HG03139 (cell line): ENCODE results near the gene LRRC15.

ENCODE experiments used
- ATAC-seq: cut with Tn5 transposase; IDR thresholded peaks from one replicate; pipeline ENCODE4 v1.9.1; 2021; ENCODE audit not compliant: unreplicated experiment

LRRC15 gene

GRCh38 chr3:194364652-194365434, 4.7 kb downstream of the LRRC15 start:
- ATAC-seq = no peak

GRCh38 chr3:194364314-194364651, 5.3 kb downstream of the LRRC15 start:
- ATAC-seq = no peak

GRCh38 chr3:194360568-194360967, 9.0 kb downstream of the LRRC15 start:
- no peak for ATAC-seq

GRCh38 chr3:194357681-194358080, 11.9 kb downstream of the LRRC15 start:
- no peak for ATAC-seq

GRCh38 chr3:194355379-194355778, 14.2 kb downstream of the LRRC15 start:
- no peak for ATAC-seq

GRCh38 chr3:194354315-194354714, 15.2 kb downstream of the LRRC15 start:
- ATAC-seq = no peak

- ATAC-seq = no peak
These were observed 16.8 kb downstream of the LRRC15 start for GRCh38 chr3:194352667-194353246.

GRCh38 chr3:194351952-194352536, 17.5 kb downstream of the LRRC15 start:
- ATAC-seq = no peak

- no peak for ATAC-seq
These were observed 18.4 kb downstream of the LRRC15 start, which contains the start of gene CPN2 for GRCh38 chr3:194351080-194351672. CPN2 (minus strand) TSS chr3:194351328; CDS start chr3:194342702, 8,626 bp downstream.

GRCh38 chr3:194350726-194351071, 18.8 kb downstream of the LRRC15 start:
- ATAC-seq = no peak

GRCh38 chr3:194348354-194348753, 21.2 kb downstream of the LRRC15 start:
- no peak for ATAC-seq

GRCh38 chr3:194346621-194347020, 22.9 kb downstream of the LRRC15 start:
- ATAC-seq = no peak

GRCh38 chr3:194346035-194346434, 23.5 kb downstream of the LRRC15 start:
- ATAC-seq = no peak

GRCh38 chr3:194344012-194344411, 25.5 kb downstream of the LRRC15 start:
- no peak for ATAC-seq

GRCh38 chr3:194343561-194343893, 26.0 kb downstream of the LRRC15 start:
- no peak for ATAC-seq

- no peak for ATAC-seq
These were observed 26.5 kb downstream of the LRRC15 start for GRCh38 chr3:194342861-194343560.

GRCh38 chr3:194340757-194341400, 28.7 kb downstream of the LRRC15 start:
- ATAC-seq = no peak

- no peak for ATAC-seq
These were observed 29.7 kb downstream of the LRRC15 start for GRCh38 chr3:194339840-194340239.

GRCh38 chr3:194339356-194339755, 30.2 kb downstream of the LRRC15 start:
- no peak for ATAC-seq

- ATAC-seq = no peak
These were observed 31.4 kb downstream of the LRRC15 start for GRCh38 chr3:194337965-194338753.
